C4-2B (cell line): ENCODE data around the gene TMTC1.

Experiments
- H3K27ac ChIP-seq: fragments of 450-650 bp; 2 replicates; pipeline ENCODE4 v1.5.1; 2017
- CTCF ChIP-seq: fragments of 450-650 bp; conservative IDR thresholded peaks from 2 replicates; pipeline ENCODE4 v1.5.1; 2017; ENCODE audit warnings: mild to moderate bottlenecking
- ZFX ChIP-seq: fragments of 450-650 bp; IDR thresholded peaks from 2 replicates; pipeline ENCODE4 v1.6.1; 2017

TMTC1 gene

GRCh38 chr12:29547864-29548263 lies 235.9 kb downstream of the TMTC1 start:
- no peak overlapping the region for H3K27ac ChIP-seq
- TF ChIP-seq ZFX (no peak), CTCF (no peak)

GRCh38 chr12:29547151-29547632 lies 236.6 kb downstream of the TMTC1 start:
- H3K27ac ChIP-seq, result no peak overlapping the region
- TF ChIP-seq ZFX (no peak), CTCF (no peak)

GRCh38 chr12:29546000-29546399 lies 237.7 kb downstream of the TMTC1 start:
- TF ChIP-seq CTCF (no peak), ZFX (no peak)
- H3K27ac ChIP-seq, result no peak overlapping the region

GRCh38 chr12:29545102-29545467 lies 238.7 kb downstream of the TMTC1 start:
- TF ChIP-seq ZFX, result no peak
- no peak for TF ChIP-seq CTCF

GRCh38 chr12:29544428-29545101 lies 239.2 kb downstream of the TMTC1 start:
- TF ChIP-seq CTCF (no peak), ZFX (no peak)
- H3K27ac ChIP-seq, result no peak overlapping the region

More at GRCh38 chr12:29545102-29545467, 238.7 kb downstream of the TMTC1 start:
- no peak overlapping the region for H3K27ac ChIP-seq

GRCh38 chr12:29543036-29543435 lies 240.7 kb downstream of the TMTC1 start:
- TF ChIP-seq CTCF (no peak), ZFX (no peak)
- H3K27ac ChIP-seq, result no peak overlapping the region

GRCh38 chr12:29537298-29537697 lies 246.4 kb downstream of the TMTC1 start:
- TF ChIP-seq CTCF (no peak), ZFX (no peak)
- H3K27ac ChIP-seq, result no peak overlapping the region
